ENCODE data around the gene DCC. TPM values are rescaled to one million over a fixed set of nuclear protein-coding genes. Genes with fewer than 3 reads are reported as not detected.

The DCC gene
- total RNA-seq, 6 donors from 2014 or later = 0.33 to 3.5 (median 1.0) TPM

DNA sequence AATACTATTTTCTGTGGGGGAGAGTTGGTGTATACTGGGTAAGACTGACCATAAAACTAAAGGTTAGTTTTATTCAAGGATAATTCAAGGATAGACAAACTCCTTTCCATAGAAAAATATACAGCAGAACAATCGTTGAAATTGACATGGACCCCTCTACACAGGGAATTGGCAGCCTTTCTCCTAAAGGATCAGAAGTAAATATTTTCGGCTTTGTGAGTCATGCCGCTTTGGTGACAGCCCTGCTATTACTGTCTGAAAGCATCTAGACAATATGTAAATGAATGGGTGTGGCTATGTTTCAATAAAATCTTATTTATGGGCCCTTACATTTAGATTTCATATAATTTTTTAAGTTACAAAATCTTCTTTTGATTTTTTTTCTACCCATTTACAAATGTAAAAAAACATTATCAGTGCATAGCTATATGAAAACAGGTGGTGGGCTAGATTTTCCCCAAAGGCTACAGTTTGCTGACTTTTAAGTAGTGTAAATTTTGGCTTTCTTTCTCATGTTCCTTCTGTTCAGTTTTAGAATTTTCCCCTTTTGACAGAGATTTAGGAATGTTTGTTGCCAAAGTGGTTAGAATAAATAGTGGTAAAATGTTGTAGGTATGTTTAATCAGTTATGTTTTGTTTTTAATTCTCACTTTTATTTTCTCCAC lies 270.6 kb downstream of the DCC start:
- no peak for DNase-seq
- H3K4me3 ChIP-seq = no peak overlapping the region
- no peaks in the 10 kb centered on the region for H3K4me1 ChIP-seq
- 89 to 91% methylated on average over 3 of the region's 3 CpGs for WGBS, 2 donors
- TF ChIP-seq POLR2A (IDR thresholded peaks at IDR 0.05) = no peak
- TF ChIP-seq, protein P1, sequence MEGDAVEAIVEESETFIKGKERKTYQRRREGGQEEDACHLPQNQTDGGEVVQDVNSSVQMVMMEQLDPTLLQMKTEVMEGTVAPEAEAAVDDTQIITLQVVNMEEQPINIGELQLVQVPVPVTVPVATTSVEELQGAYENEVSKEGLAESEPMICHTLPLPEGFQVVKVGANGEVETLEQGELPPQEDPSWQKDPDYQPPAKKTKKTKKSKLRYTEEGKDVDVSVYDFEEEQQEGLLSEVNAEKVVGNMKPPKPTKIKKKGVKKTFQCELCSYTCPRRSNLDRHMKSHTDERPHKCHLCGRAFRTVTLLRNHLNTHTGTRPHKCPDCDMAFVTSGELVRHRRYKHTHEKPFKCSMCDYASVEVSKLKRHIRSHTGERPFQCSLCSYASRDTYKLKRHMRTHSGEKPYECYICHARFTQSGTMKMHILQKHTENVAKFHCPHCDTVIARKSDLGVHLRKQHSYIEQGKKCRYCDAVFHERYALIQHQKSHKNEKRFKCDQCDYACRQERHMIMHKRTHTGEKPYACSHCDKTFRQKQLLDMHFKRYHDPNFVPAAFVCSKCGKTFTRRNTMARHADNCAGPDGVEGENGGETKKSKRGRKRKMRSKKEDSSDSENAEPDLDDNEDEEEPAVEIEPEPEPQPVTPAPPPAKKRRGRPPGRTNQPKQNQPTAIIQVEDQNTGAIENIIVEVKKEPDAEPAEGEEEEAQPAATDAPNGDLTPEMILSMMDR (IDR thresholded peaks at IDR 0.05) = no peak
- TF ChIP-seq EP300 (IDR thresholded peaks at IDR 0.05) = no peak
- no peak for TF ChIP-seq POLR2AphosphoS5 (IDR thresholded peaks at IDR 0.05)
- no peaks in the 10 kb centered on the region for H3K9me3 ChIP-seq
- H3K27me3 ChIP-seq = no peaks in the 10 kb centered on the region
- no peak overlapping the region for H3K27ac ChIP-seq
- no peak for ATAC-seq (ENCODE audit: low FRiP score in 2 of 2)
- H3K36me3 ChIP-seq = no peaks in the 10 kb centered on the region

DNA sequence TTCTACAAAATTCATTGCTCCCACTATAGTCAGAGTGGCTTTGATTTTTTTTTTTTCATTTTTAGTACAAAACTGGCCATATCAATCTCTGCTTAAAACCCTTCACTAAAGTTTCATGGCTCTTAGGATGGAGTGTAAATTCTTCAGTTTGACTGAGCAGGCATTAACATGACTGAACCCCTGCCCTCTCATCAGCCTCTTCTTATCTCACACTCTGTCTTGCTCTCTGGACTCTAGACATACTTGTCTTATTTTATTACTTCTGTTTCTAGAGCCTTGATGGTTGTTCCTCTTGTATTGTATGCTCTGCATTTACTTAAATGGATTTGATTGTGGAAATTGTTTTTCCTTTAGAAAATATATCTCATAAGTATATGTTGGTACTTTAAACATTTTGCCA lies 272.4 kb downstream of the DCC start:
- Histone ChIP-seq H3K27ac (no peak overlapping the region), H3K36me3 (no peaks in the 10 kb centered on the region), H3K9me3 (no peaks in the 10 kb centered on the region), H3K4me3 (no peak overlapping the region), H3K4me1 (no peaks in the 10 kb centered on the region), H3K27me3 (no peaks in the 10 kb centered on the region)
- ATAC-seq (ENCODE audit: low FRiP score in 2 of 2) = no peak
- no peak for DNase-seq
- TF ChIP-seq POLR2A (IDR thresholded peaks at IDR 0.05) (no peak), POLR2AphosphoS5 (IDR thresholded peaks at IDR 0.05) (no peak), EP300 (IDR thresholded peaks at IDR 0.05) (no peak)
- TF ChIP-seq, protein P1 (IDR thresholded peaks at IDR 0.05) = no peak

DNA sequence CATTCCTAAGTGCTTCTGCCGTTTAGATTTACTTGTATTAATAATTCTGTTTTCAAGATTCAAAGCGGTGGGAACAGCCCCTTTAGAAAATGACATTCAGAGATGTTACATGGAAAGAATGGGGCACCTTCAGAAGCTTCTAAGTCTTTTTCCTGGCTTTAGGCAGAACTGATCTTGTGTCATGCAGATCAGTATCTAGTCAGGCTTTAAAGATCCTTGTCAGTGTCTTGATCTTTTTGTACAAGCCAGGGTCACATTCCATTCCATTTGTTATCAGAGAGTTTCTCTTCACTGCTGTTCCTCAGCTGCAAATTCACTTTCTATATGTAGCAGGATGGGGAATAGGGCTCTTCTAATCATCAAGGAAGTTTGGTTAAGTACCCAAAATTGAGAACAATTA lies 275.3 kb downstream of the DCC start:
- Histone ChIP-seq H3K4me3 (no peak overlapping the region), H3K27me3 (no peaks in the 10 kb centered on the region), H3K27ac (no peak overlapping the region), H3K36me3 (no peaks in the 10 kb centered on the region), H3K9me3 (no peaks in the 10 kb centered on the region), H3K4me1 (no peaks in the 10 kb centered on the region)
- 60 to 65% methylated on average over 2 of the region's 2 CpGs for WGBS, 2 donors
- no peak for ATAC-seq (ENCODE audit: low FRiP score in 2 of 2)
- no peak for DNase-seq
- no peak for TF ChIP-seq EP300 (IDR thresholded peaks at IDR 0.05)
- TF ChIP-seq POLR2A (IDR thresholded peaks at IDR 0.05) = no peak
- TF ChIP-seq, protein P1 (IDR thresholded peaks at IDR 0.05) = no peak
- no peak for TF ChIP-seq POLR2AphosphoS5 (IDR thresholded peaks at IDR 0.05)

DNA sequence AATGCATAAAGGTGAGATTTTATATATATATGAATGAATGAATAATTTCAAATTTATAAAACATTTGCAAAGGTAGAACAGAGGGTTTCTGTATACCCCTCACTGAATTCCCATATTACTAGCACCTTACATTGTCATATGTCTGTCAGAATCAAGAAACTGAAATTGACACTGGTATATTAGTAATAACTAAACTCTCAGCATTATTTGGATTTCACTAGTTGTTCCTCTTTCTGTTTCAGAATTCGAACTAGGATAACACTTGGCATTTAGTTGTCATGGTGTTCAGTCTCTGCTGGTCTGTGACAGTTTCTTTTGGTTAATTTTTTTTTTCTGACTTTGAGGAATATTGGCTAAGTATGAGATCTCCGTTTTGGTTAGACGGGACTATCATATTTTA lies 275.9 kb downstream of the DCC start:
- no peaks in the 10 kb centered on the region for H3K9me3 ChIP-seq

More for the DNA sequence above, 275.9 kb downstream of the DCC start:
- ATAC-seq (ENCODE audit: low FRiP score in 2 of 2) (no peak), DNase-seq (no peak)
- H3K4me1 ChIP-seq = no peaks in the 10 kb centered on the region
- WGBS, 2 donors = 73 to 78% methylated on average over 3 of the region's 3 CpGs
- TF ChIP-seq EP300 (IDR thresholded peaks at IDR 0.05) = no peak
- TF ChIP-seq, protein P1 (IDR thresholded peaks at IDR 0.05) = no peak
- TF ChIP-seq POLR2A (IDR thresholded peaks at IDR 0.05) = no peak
- TF ChIP-seq POLR2AphosphoS5 (IDR thresholded peaks at IDR 0.05) = no peak
- H3K27me3 ChIP-seq = no peaks in the 10 kb centered on the region
- H3K4me3 ChIP-seq = no peak overlapping the region
- H3K27ac ChIP-seq = no peak overlapping the region
- H3K36me3 ChIP-seq = no peaks in the 10 kb centered on the region

Measured in upper lobe of left lung (tissue), 6 donors.